ENCODE data around the gene MS4A6A. TPM values are rescaled to one million over a fixed set of nuclear protein-coding genes. Genes with fewer than 3 reads are reported as not detected.

MS4A6A gene
- total and polyA plus RNA-seq, 9 of the 15 experiments (the other 6 are each of a cell fraction or from before 2014, with no cell fraction given) = 0.57 to 9.5 (median 4.2) TPM

DNA sequence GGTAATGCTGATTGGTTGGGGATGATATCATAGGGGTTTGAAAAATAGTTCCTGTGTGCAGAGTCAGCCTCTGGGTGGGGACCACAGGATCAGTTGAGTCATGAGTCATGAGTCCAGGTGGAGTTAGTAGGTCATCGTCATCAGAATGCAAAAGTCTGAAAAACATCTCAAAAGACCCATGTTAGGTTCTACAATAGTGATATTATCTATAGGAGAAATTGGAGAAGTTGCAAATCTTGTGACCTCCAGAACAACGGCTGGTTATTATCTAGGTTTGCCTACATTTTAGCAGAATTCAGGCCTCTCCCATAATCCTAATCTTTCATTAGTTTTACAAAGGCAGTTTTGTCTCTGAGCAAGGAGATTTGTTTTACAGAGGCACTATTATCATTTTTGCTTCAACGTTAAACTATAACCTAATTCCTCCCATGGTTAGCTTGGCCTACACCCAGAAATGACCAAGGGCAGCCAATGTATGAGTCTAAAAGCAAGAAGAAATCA lies 55.5 kb downstream of the MS4A6A start (continued):
- TF ChIP-seq BRD4 (IDR thresholded peaks at IDR 0.05) (no peak), JUND (IDR thresholded peaks at IDR 0.05; ENCODE audit: borderline replicate concordance, low read depth, low read length) (peak; percentile 82), JUND (tag; IDR thresholded peaks at IDR 0.05; ENCODE audit: borderline replicate concordance, low read depth, low read length) (peak; percentile 91; the same call in 2 of the 3 replicates), TFE3 (CRISPR knock-in tag; IDR thresholded peaks at IDR 0.05) (no peak), ZNF507 (tag; conservative IDR thresholded peaks at IDR 0.05) (no peak), ESRRA (IDR thresholded peaks at IDR 0.05; ENCODE audit: borderline replicate concordance, low read depth) (no peak; the same call in 1 of the 2 replicates), GTF2E2 (tag; IDR thresholded peaks at IDR 0.05) (no peak), ZFP1 (CRISPR knock-in tag; IDR thresholded peaks at IDR 0.05) (no peak), KAT8 (IDR thresholded peaks at IDR 0.05; ENCODE audit: low read depth) (no peak), ZC3H11A (IDR thresholded peaks at IDR 0.05; ENCODE audit: low read depth, low read length) (no peak), ZNF785 (CRISPR knock-in tag; IDR thresholded peaks at IDR 0.05) (no peak), ZNF146 (CRISPR knock-in tag; IDR thresholded peaks at IDR 0.05; ENCODE audit: unreplicated experiment) (no peak), ZKSCAN3 (CRISPR knock-in tag; IDR thresholded peaks at IDR 0.05) (no peak), ZNF586 (CRISPR knock-in tag; conservative IDR thresholded peaks at IDR 0.05) (no peak), LARP7 (IDR thresholded peaks at IDR 0.05) (no peak), FOS (IDR thresholded peaks at IDR 0.05; ENCODE audit: extremely low read depth, insufficient read length) (no peak), ZKSCAN1 (IDR thresholded peaks at IDR 0.05; ENCODE audit: low read depth, low read length) (0 out of 2 replicates have a peak, but pooled peaks have one; percentile 27), RFX5 (IDR thresholded peaks at IDR 0.05; ENCODE audit: low read depth, low read length) (no peak), ZNF639 (CRISPR knock-in tag; conservative IDR thresholded peaks at IDR 0.05 in 1 of 2, IDR thresholded peaks at IDR 0.05 in 1 of 2) (peak in 1 of 2 experiments; percentile 78; a peak in 2 of 4 replicates), FIP1L1 (IDR thresholded peaks at IDR 0.05; ENCODE audit: low read depth, low read length, poor library complexity, severe bottlenecking) (no peak), EGR1 (conservative IDR thresholded peaks at IDR 0.05) (no peak), NCOA6 (IDR thresholded peaks at IDR 0.05) (no peak), ATF7 (IDR thresholded peaks at IDR 0.05) (peak; percentile 90), SRF (CRISPR knock-in tag; IDR thresholded peaks at IDR 0.05) (no peak)
- TF ChIP-seq, protein P1, sequence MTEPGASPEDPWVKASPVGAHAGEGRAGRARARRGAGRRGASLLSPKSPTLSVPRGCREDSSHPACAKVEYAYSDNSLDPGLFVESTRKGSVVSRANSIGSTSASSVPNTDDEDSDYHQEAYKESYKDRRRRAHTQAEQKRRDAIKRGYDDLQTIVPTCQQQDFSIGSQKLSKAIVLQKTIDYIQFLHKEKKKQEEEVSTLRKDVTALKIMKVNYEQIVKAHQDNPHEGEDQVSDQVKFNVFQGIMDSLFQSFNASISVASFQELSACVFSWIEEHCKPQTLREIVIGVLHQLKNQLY (CRISPR knock-in tag; conservative IDR thresholded peaks at IDR 0.05) = no peak
- TF ChIP-seq, protein P2, sequence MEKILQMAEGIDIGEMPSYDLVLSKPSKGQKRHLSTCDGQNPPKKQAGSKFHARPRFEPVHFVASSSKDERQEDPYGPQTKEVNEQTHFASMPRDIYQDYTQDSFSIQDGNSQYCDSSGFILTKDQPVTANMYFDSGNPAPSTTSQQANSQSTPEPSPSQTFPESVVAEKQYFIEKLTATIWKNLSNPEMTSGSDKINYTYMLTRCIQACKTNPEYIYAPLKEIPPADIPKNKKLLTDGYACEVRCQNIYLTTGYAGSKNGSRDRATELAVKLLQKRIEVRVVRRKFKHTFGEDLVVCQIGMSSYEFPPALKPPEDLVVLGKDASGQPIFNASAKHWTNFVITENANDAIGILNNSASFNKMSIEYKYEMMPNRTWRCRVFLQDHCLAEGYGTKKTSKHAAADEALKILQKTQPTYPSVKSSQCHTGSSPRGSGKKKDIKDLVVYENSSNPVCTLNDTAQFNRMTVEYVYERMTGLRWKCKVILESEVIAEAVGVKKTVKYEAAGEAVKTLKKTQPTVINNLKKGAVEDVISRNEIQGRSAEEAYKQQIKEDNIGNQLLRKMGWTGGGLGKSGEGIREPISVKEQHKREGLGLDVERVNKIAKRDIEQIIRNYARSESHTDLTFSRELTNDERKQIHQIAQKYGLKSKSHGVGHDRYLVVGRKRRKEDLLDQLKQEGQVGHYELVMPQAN (IDR thresholded peaks at IDR 0.05; ENCODE audit: borderline replicate concordance) = no peak

Measured in K562 (cell line).